Ishikawa (cell line): ENCODE measurements around the gene ATF3.

Source experiments
- CEBPB ChIP-seq: IDR thresholded peaks from 2 replicates; pipeline ENCODE4 v1.6.1; 2012
- CREB1 ChIP-seq: IDR thresholded peaks from 2 replicates; pipeline ENCODE4 v1.6.1; 2012; ENCODE audit warnings: low read depth
- EGR1 ChIP-seq: IDR thresholded peaks from 2 replicates; pipeline ENCODE4 v1.6.1; 2012
- EP300 ChIP-seq: IDR thresholded peaks from 2 replicates; pipeline ENCODE4 v1.6.1; 2012; ENCODE audit warnings: borderline replicate concordance
- NFIC ChIP-seq: IDR thresholded peaks from 2 replicates; pipeline ENCODE4 v1.6.1; 2012
- RAD21 ChIP-seq: IDR thresholded peaks from 2 replicates; pipeline ENCODE4 v1.6.1; 2012; ENCODE audit warnings: low read depth
- TAF1 ChIP-seq: IDR thresholded peaks from 2 replicates; pipeline ENCODE4 v1.6.1; 2012; ENCODE audit warnings: low read depth, mild to moderate bottlenecking
- TCF12 ChIP-seq: IDR thresholded peaks from 2 replicates; pipeline ENCODE4 v1.6.1; 2012; ENCODE audit warnings: low read depth
- TEAD4 ChIP-seq: IDR thresholded peaks from 2 replicates; pipeline ENCODE4 v1.6.1; 2012
- YY1 ChIP-seq: IDR thresholded peaks from 2 replicates; pipeline ENCODE4 v1.6.1; 2012; ENCODE audit warnings: low read depth
- ZBTB7A ChIP-seq: IDR thresholded peaks from 2 replicates; pipeline ENCODE4 v1.6.1; 2012; ENCODE audit warnings: low read depth
- TF ChIP-seq, protein P1 (sequence below): IDR thresholded peaks from 2 replicates; pipeline ENCODE4 v1.6.1; 2012; ENCODE audit warnings: low read depth, mild to moderate bottlenecking
- TF ChIP-seq, protein P2 (sequence below): IDR thresholded peaks from 2 replicates; pipeline ENCODE4 v1.6.1; 2012
- TF ChIP-seq, protein P3 (sequence below): IDR thresholded peaks from 2 replicates; pipeline ENCODE4 v1.6.1; 2012

ATF3 gene

DNA sequence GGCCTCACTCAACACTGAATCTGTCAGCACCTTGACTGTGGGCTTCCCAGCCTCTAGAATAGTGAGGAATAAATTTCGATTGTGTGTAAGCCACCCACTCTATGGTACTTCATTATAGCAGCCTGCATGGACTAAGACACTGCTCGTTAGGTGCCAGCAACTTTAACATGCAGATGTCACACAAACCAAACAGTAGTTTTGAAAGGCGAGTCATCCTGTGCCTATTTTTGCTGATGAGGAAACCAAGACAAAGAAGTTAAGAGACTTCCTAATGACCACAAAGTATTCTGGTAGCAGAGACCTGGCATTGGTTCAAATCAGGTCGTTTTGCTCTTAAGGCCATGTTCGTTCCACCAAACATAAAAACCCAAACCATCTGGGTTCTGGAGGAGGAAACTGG is 48.2 kb downstream of the ATF3 start:
- TF ChIP-seq, protein P1, sequence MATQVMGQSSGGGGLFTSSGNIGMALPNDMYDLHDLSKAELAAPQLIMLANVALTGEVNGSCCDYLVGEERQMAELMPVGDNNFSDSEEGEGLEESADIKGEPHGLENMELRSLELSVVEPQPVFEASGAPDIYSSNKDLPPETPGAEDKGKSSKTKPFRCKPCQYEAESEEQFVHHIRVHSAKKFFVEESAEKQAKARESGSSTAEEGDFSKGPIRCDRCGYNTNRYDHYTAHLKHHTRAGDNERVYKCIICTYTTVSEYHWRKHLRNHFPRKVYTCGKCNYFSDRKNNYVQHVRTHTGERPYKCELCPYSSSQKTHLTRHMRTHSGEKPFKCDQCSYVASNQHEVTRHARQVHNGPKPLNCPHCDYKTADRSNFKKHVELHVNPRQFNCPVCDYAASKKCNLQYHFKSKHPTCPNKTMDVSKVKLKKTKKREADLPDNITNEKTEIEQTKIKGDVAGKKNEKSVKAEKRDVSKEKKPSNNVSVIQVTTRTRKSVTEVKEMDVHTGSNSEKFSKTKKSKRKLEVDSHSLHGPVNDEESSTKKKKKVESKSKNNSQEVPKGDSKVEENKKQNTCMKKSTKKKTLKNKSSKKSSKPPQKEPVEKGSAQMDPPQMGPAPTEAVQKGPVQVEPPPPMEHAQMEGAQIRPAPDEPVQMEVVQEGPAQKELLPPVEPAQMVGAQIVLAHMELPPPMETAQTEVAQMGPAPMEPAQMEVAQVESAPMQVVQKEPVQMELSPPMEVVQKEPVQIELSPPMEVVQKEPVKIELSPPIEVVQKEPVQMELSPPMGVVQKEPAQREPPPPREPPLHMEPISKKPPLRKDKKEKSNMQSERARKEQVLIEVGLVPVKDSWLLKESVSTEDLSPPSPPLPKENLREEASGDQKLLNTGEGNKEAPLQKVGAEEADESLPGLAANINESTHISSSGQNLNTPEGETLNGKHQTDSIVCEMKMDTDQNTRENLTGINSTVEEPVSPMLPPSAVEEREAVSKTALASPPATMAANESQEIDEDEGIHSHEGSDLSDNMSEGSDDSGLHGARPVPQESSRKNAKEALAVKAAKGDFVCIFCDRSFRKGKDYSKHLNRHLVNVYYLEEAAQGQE, result no peak
- no peak for TF ChIP-seq YY1

DNA sequence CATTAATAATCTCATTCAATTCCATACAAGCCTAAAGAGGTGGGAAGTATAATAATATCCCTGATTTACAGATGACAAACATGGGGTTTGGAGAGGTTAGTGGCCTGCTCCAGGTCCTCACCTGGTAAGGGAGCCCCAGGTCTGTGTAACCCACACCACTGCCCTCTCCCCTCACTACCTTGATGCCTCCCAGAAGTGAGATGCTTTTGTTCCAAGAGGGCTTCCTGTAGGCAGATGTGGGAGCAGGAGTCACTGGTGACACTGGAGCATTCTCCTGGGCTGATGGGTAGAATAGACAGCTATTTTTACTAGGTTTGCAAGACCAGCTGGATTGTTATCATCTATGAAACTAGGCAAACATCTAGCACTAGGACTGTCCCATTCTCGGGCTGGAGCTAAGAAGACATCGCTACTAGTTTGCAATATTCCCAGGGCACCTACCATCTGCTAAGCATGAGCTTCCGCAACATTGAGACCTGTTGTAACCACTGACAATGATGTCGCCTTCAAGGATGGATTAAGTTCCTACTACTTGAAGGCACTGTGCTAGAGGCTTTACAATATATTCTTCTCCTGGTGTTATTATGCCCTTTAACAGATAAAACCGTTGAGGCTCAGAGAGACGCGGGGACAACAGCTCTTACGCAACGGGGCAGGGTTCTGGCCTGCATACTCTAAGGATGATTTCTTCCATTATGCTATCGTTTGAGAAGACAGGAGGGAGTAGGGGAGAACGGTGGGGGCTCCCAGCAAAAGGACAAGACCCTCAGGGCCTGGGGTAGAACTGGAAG is 56.0 kb downstream of the ATF3 start:
- TF ChIP-seq TCF12 (no peak), CREB1 (no peak), ZBTB7A (no peak), TAF1 (no peak), EGR1 (no peak), EP300 (no peak), NFIC (no peak), CEBPB (no peak)
- TF ChIP-seq, protein P2, sequence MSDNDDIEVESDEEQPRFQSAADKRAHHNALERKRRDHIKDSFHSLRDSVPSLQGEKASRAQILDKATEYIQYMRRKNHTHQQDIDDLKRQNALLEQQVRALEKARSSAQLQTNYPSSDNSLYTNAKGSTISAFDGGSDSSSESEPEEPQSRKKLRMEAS, result no peak
- TF ChIP-seq, protein P3, sequence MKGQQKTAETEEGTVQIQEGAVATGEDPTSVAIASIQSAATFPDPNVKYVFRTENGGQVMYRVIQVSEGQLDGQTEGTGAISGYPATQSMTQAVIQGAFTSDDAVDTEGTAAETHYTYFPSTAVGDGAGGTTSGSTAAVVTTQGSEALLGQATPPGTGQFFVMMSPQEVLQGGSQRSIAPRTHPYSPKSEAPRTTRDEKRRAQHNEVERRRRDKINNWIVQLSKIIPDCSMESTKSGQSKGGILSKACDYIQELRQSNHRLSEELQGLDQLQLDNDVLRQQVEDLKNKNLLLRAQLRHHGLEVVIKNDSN, result no peak

DNA sequence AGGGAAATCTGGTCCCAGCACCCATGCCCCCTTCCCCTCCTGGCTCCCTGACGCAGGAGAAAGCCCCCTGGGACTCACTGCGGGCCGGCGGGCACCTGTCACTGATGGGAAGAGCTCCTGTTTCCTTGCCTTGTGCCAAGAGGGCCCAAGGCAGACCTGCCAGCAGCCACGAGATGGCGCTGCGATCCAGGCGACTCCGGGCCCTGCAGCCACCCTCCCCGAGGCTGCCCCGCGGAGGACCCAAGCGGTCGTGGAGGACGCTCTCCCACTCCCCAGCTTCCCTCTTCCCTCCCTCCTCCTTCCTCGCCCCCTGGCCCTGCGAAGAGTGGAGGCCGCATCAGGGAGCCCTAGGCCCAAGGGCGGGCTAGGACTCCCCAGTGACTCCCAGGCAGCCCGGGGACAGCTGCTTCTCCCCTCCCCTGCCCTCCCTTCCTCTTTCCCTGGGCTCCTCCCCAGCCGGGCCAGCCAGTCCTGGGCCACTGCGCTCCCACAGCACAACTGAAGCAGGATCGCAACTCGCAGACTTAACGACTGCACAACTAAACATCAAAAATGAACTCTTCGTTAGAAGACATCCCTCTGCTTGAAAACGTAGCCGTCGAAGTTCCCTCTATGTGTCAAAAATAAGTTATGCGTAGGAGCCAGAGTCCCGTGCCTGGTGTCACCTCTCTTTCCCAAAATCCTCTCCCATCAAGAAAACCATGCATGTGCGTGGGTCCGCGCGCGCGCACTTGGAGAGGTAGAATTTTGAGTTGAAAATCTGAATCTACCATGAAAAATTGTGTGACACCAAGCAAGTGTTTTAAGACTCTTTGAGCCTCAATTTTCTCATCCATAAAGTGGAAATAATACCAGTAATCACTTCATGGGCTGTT is 56.9 kb downstream of the ATF3 start:
- TF ChIP-seq ZBTB7A (peak; percentile 59; the same call in 1 of the 2 replicates), EGR1 (no peak), RAD21 (peak; percentile 87), CEBPB (no peak), TCF12 (peak; percentile 49; the same call in 1 of the 2 replicates)
- TF ChIP-seq, protein P2, result peak; percentile 14; the same call in 1 of the 2 replicates

DNA sequence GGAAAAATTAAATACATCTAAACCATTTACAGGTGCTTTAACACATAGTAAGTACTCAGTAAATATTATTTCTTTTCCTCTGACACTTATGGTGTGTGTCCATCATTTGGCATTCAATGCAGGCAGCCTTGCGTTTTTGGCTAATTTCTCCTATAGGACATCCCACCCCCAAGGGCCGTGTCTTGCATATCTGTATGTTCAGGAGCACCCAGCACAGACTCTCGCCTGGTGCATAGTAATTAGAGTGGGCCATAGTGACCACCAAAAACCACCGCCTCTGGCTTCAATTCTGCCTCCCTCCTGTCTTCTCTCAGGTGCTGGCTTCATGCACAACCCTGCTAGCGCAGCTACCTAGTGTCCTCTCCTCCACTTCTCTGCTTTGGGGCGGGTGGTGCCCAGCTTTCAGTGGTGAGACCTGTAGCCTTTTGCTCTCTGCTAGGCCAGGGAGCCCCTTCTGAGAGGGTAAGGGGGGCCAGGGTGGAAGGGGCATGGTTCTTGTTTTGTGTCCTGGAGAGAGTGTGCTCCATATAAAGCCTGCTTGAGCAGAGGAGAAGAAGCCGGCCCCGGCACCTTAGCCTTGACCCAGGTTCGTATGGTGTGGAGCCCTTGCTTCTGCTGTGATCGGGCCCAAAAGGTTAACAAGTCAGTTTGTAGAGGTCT is 57.7 kb downstream of the ATF3 start:
- TF ChIP-seq, protein P1, result no peak
- TF ChIP-seq ZBTB7A (no peak), YY1 (no peak), CREB1 (no peak)
- TF ChIP-seq, protein P3, result no peak

DNA sequence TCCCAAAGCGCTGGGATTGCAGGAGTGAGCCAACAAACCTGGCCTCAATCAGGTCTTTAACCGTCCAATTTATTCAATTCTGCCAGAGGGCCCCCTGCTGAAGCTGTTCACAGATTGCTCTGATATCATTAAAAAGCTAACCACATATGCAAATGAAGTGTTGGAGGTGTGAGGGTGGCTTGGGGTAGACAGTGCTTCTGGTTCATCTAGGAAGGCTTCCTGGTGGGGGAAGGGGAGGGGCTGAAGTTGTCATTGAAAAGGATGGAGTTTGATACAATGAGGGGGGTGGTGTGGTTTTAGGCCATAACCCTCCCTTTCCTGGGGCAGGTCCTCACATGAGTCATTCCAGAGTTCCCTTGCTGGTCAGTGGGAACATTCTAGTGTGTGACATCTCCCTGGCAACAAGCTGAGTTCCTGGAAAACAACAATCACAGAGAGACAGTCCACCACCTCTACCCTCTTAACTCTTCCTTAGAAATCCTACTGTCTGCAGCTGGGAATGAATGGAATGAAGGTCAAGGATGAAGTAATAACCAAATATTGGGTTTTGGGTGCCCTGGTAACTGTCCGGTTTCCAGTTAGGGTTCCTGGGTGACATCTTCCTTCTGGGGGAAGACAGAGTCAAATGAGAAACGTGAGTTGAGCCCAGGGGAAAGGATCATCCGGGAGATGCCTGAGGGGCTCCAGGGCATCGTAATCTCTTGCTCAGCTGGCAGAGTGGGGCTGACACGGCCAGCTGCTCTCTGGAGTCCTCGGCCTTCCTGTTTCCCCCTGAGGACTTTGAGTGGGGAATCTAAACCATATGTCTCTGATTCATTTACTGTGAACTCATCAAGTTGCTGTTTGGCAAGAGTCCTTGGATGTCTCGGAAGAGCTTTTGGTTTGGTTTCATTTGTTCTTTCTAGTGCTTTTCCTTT is 58.9 kb downstream of the ATF3 start:
- TF ChIP-seq, protein P1, result no peak
- TF ChIP-seq, protein P2, result no peak
- no peak for TF ChIP-seq CREB1
- no peak for TF ChIP-seq TEAD4
- TF ChIP-seq EP300, result no peak
- TF ChIP-seq TAF1, result no peak
- TF ChIP-seq ZBTB7A, result no peak
